Psoas muscle (tissue), 8 donors: ENCODE data around the gene DIPK1A. TPM values are rescaled to one million over a fixed set of nuclear protein-coding genes. Genes with fewer than 3 reads are reported as not detected.

Experiments
- ATAC-seq, 4 donors: fragments of 200-7000 bp; cut with Tn5 transposase; one replicate each; pipeline ENCODE4 v1.9.1; 2020; ENCODE audit warnings: moderate library complexity in 3 of 4, mild to moderate bottlenecking in 2 of 4
- DNase-seq, 2 donors: peaks; one replicate each; pipeline ENCODE4 v3.0.0-alpha.2; 2020
- H3K27ac ChIP-seq: fragments of 200-600 bp; one replicate; pipeline ENCODE4 v1.8.0; 2022
- H3K27me3 ChIP-seq, 3 donors: fragments of 200-600 bp in 1 of 3; one replicate each; pipeline versions ENCODE4 v1.6.1 to v1.8.0; 2013 to 2022; ENCODE audit warnings: low read length in 2 of 3, mild to moderate bottlenecking in 2 of 3, moderate library complexity in 1 of 3; ENCODE audit not compliant: insufficient read depth in 3 of 3
- H3K36me3 ChIP-seq, 2 donors: fragments of 200-600 bp in 1 of 2; one replicate each; pipeline versions ENCODE4 v1.6.1 to v1.8.0; 2013 to 2022; ENCODE audit warnings: low read depth in 1 of 2, mild to moderate bottlenecking in 1 of 2, moderate library complexity in 1 of 2; ENCODE audit not compliant: insufficient read depth in 1 of 2
- H3K4me1 ChIP-seq: fragments of 200-600 bp; one replicate; pipeline ENCODE4 v1.8.0; 2022
- H3K4me3 ChIP-seq: fragments of 200-600 bp; one replicate; pipeline ENCODE4 v1.8.0; 2022; ENCODE audit warnings: mild to moderate bottlenecking
- H3K9me3 ChIP-seq: fragments of 200-600 bp; one replicate; pipeline ENCODE4 v1.8.0; 2022
- WGBS, 3 donors: extraction: QIAGEN DNeasy Blood & Tissue Kit; methylation state at CpG; one replicate each; pipeline versions ENCODE4 v1.1.6 to v1.1.7; 2013; 5-methylcytosine and 5-hydroxymethylcytosine counted together
- intact Hi-C, 2 donors: fragments of 100-400 bp; cut with DNase I; formaldehyde crosslinking; loops; one replicate each; pipeline versions ENCODE4 v1.11.0 to v1.14.2; 2022
- polyA plus RNA-seq, 3 donors: library from polyadenylated mRNA; stranded (reverse); fragments of 200-250 nt; gene quantifications; one replicate each; pipeline ENCODE4 v1.2.3, GENCODE V29; 2013
- total RNA-seq, 4 donors: library from RNA; stranded (reverse); fragmentation: NEBNext Ultra II Directional in 2 of 4; extraction: Animal tissue kit (Norgen Biotek cat#: 25700) in 2 of 4; gene quantifications; one replicate each; pipeline versions ENCODE4 v1.2.1 to v1.2.4, GENCODE V29; 2021 to 2023
- TF ChIP-seq, protein P1 (sequence below): fragments of 200-600 bp; IDR thresholded peaks from one replicate; pipeline ENCODE4 v1.8.0; 2022; ENCODE audit warnings: antibody characterized with exemption
- donor health status: healthy with polysubstance abuse.
- donor health status: DM: no; HTN: no; CAD: no; lungs with moderate emphysema.
- donor health status: Bipolar disorder and iron deficiency.
- donor health status: healthy.
- donor health status: DM: yes; HTN: yes; CAD: no.
- donor health status: DM: no; HTN: no; CAD: no.
- donor health status: DM: no; HTN: no; CAD: no.
- donor health status: DM: yes; HTN: yes; CAD: no.

DIPK1A gene
- total and polyA plus RNA-seq, 7 donors: 2.2 to 7.9 (median 5.7) TPM

DNA sequence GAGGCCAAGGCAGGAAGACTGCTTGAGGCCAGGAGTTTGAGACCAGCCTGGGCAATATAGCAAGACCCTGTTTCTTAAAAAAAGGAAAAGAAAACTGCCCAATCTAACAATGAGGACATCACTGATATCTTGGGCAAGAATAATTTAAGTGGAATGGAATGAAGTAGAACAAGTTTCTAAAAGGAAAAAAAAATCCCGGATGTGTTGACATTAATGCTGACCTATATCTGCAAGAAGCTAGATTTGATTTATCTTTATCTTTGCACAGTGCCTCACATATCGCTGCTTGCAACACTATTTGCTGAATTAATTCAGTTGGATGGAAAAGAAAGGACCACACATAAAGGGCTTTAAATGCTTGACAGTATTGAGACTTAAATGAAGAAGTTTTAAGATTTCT lies 27.8 kb downstream of the DIPK1A start:
- no peak overlapping the region for H3K4me3 ChIP-seq
- no peak overlapping the region for H3K27ac ChIP-seq
- no peak for ATAC-seq
- TF ChIP-seq, protein P1, sequence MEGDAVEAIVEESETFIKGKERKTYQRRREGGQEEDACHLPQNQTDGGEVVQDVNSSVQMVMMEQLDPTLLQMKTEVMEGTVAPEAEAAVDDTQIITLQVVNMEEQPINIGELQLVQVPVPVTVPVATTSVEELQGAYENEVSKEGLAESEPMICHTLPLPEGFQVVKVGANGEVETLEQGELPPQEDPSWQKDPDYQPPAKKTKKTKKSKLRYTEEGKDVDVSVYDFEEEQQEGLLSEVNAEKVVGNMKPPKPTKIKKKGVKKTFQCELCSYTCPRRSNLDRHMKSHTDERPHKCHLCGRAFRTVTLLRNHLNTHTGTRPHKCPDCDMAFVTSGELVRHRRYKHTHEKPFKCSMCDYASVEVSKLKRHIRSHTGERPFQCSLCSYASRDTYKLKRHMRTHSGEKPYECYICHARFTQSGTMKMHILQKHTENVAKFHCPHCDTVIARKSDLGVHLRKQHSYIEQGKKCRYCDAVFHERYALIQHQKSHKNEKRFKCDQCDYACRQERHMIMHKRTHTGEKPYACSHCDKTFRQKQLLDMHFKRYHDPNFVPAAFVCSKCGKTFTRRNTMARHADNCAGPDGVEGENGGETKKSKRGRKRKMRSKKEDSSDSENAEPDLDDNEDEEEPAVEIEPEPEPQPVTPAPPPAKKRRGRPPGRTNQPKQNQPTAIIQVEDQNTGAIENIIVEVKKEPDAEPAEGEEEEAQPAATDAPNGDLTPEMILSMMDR: no peak
- no peaks in the 10 kb centered on the region for H3K36me3 ChIP-seq
- peaks cover 29% of the 10 kb centered on the region for H3K4me1 ChIP-seq
- 46 to 69% (median 54%) methylated on average over 2 of the region's 2 CpGs for WGBS, 3 donors
- intact Hi-C loops: no loop called here
- no peaks in the 10 kb centered on the region for H3K27me3 ChIP-seq
- no peak for DNase-seq
- no peaks in the 10 kb centered on the region for H3K9me3 ChIP-seq

DNA sequence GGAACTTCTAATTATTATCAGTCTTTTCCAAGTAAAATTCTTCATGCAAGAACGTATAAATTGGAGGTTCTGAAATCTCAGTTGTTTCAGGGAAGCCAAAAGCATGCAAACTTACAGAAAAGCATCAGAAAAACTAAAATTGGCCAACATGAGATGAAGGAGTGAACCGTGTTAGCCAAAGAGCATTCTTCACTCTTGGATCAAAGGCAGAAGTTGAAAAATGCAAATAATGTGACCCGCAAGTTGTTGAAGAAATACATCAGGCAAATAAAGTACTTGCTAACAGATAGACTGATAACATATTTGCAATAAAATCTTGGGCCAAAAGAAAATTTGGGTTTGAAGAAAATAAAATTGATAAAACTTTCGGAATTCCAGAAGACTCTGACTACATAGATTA lies 29.6 kb downstream of the DIPK1A start:
- intact Hi-C loops: no loop called here
- 74 to 84% (median 83%) methylated on average over 4 of the region's 4 CpGs for WGBS, 3 donors
- TF ChIP-seq, protein P1: no peak
- Histone ChIP-seq H3K4me3 (no peak overlapping the region), H3K27me3 (no peaks in the 10 kb centered on the region), H3K9me3 (no peaks in the 10 kb centered on the region), H3K27ac (no peak overlapping the region), H3K36me3 (no peaks in the 10 kb centered on the region), H3K4me1 (peaks cover 28% of the 10 kb centered on the region)
- no peak for DNase-seq
- ATAC-seq: no peak

DNA sequence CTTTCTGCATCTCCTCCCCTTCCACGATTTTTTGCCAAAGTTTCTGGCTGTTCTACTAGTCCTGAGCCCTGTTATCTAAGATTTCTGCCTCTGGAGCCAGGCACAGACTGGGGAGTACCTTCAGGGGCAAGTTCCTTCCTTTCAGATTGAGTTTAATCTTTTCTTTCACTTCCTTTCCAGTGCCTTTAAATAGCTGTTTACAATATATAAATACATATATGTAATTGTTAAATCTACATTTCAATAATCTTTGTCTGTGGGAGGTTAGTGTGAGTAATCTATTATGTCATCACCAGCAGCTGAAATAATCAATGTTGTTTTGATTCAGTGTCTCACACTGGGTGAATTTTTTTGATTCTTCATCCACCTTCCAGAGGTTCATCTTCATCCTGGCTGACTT lies 31.8 kb downstream of the DIPK1A start:
- Histone ChIP-seq H3K9me3 (no peaks in the 10 kb centered on the region), H3K36me3 (no peaks in the 10 kb centered on the region), H3K27me3 (no peaks in the 10 kb centered on the region), H3K4me1 (peaks cover 11% of the 10 kb centered on the region), H3K27ac (no peak overlapping the region), H3K4me3 (no peak overlapping the region)
- no peak for ATAC-seq
- WGBS, 3 donors: 38 to 51% (median 43%) methylated on average over 1 of the region's 1 CpG
- TF ChIP-seq, protein P1: no peak
- intact Hi-C loops: no loop called here
- no peak for DNase-seq

DNA sequence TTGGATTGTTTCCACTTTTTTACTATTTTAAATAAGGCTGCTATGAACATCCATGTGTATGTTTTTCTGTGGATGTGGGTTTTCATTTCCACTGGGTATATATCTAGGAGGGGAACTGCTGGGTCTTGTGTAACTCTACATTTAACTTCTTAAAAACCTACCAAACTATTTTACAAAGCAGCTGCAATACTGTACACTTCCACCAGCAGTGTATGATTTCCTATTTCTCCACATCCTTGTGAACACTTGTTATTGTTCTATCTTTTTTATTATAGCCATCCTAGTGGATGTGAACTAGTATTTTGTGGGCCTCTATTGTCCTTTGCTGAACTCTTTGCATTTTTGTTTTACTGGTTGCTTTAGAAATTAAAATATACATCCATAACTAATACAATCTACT lies 33.4 kb downstream of the DIPK1A start:
- Histone ChIP-seq H3K27ac (no peak overlapping the region), H3K36me3 (no peaks in the 10 kb centered on the region), H3K9me3 (no peaks in the 10 kb centered on the region), H3K4me1 (peaks cover 2% of the 10 kb centered on the region), H3K4me3 (no peak overlapping the region), H3K27me3 (no peaks in the 10 kb centered on the region)
- no peak for ATAC-seq
- intact Hi-C loops: no loop called here
- TF ChIP-seq, protein P1: no peak
- no peak for DNase-seq

DNA sequence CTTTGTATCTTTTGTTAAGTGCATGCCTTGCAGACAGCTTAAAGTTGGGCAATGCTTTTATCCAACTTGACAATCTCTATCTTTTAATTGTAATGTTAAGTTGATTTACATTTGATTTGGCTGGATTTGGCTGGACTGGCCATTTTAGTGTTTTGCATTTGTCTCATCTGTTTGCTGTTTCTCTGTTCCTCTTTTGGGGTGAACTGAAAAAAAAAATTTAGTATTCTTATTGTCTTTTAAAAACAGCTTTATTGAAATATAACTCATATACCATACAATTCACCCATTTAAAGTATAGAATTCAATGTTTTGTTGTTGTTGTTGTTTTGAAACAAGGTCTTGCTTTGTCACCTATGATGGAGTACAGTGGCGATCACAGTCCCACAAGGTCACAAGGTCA lies 34.4 kb downstream of the DIPK1A start:
- Histone ChIP-seq H3K27me3 (no peaks in the 10 kb centered on the region), H3K4me3 (no peak overlapping the region), H3K27ac (no peak overlapping the region), H3K36me3 (no peaks in the 10 kb centered on the region), H3K9me3 (no peaks in the 10 kb centered on the region), H3K4me1 (peaks cover 4% of the 10 kb centered on the region)
- ATAC-seq (no peak), DNase-seq (no peak)
- 94 to 100% (median 95%) methylated on average over 1 of the region's 1 CpG for WGBS, 3 donors
- TF ChIP-seq, protein P1: no peak
- intact Hi-C loops: no loop called here
